Measurements from ENCODE around the gene PAX2. TPM values are rescaled to one million over a fixed set of nuclear protein-coding genes. Genes with fewer than 3 reads are reported as not detected.

PAX2 gene
- polyA plus RNA-seq, 2 donors: not detected

DNA sequence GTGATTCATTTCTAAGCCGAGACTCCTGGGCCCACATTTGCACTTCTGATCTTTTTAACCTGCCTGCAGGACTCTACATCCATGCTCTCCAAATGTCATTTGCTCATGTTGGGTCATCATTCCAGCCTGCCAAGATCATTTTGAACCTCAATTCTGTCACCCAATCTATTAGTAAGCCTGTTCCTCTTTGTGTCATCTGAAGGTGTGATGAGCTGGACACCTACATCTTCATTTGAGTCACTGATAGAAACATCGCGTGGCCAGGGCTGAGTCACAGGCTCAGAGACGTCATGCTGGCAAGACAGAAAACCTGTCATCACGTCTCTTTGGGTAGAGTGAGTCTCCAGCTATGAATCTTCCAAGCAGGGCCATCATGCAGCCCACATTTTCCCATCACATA, 102.1 kb downstream of the PAX2 start:
- no peak overlapping the region for H3K27ac ChIP-seq (ENCODE audit: low read depth in 2 of 2, low read length in 1 of 2)
- no peak overlapping the region for H3K4me3 ChIP-seq (ENCODE audit: low read depth in 1 of 2, low read length in 2 of 2)
- no peaks in the 10 kb centered on the region for H3K4me1 ChIP-seq (ENCODE audit: control insufficient read depth in 2 of 2, insufficient read depth in 2 of 2, low read length in 1 of 2)
- no peaks in the 10 kb centered on the region for H3K36me3 ChIP-seq (ENCODE audit: control insufficient read depth in 2 of 2, insufficient read depth in 2 of 2, low read length in 1 of 2)
- no peaks in the 10 kb centered on the region for H3K9me3 ChIP-seq (ENCODE audit: control insufficient read depth in 2 of 2, insufficient read depth in 1 of 2, low read depth in 1 of 2, low read length in 1 of 2)
- H3K27me3 ChIP-seq (ENCODE audit: control insufficient read depth in 1 of 2, insufficient read depth in 2 of 2, low read length in 2 of 2): peaks cover 0 to 2% of the 10 kb centered on the region in 2 donors
- WGBS, 2 donors: 44 to 48% methylated on average over 5 of the region's 5 CpGs

DNA sequence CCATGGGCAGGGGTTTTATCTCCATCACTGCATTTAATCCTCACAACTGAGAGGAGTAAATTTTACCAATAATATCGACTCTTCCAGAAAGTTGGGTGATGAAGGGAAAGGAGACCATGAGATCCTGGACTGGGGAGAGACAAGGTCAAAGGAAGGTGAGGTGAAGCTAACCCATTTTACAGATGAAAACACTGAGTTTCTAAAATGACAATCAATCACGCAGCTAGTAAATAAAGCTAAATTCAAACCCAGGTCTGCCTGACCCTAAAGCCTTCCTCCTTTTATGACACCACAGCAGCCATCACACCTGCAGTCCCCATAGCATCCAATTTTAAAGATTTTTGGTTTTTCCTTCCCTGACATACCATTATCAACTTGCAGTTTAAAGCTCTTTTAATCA, 103.4 kb downstream of the PAX2 start:
- Histone ChIP-seq H3K27ac (ENCODE audit: low read depth in 2 of 2, low read length in 1 of 2) (no peak overlapping the region), H3K4me1 (ENCODE audit: control insufficient read depth in 2 of 2, insufficient read depth in 2 of 2, low read length in 1 of 2) (no peaks in the 10 kb centered on the region), H3K9me3 (ENCODE audit: control insufficient read depth in 2 of 2, insufficient read depth in 1 of 2, low read depth in 1 of 2, low read length in 1 of 2) (no peaks in the 10 kb centered on the region), H3K36me3 (ENCODE audit: control insufficient read depth in 2 of 2, insufficient read depth in 2 of 2, low read length in 1 of 2) (no peaks in the 10 kb centered on the region), H3K27me3 (ENCODE audit: control insufficient read depth in 1 of 2, insufficient read depth in 2 of 2, low read length in 2 of 2) (peaks cover 0 to 2% of the 10 kb centered on the region in 2 donors), H3K4me3 (ENCODE audit: low read depth in 1 of 2, low read length in 2 of 2) (no peak overlapping the region)
- 83 to 87% methylated on average over 2 of the region's 2 CpGs for WGBS, 2 donors

DNA sequence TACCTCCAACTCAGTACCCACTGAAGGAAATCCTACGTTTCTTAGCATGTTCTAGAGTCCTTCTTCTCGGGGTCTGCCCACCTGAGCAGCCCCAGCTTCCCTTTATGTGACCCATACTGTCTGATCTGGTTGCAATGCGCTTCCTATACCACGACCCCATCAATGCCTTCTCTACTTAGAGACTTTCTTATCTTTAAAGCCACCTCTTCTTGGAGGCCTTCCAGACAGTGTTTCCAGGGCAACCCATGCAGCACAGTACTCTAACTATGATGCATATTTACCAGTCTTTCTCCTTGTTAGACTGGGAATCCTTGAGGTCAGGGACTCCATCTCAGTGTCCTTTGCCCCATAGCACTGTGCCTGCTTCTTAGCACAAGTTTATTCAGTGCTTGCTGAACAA, 112.9 kb downstream of the PAX2 start:
- peaks cover 0 to 3% of the 10 kb centered on the region in 2 donors for H3K9me3 ChIP-seq (ENCODE audit: control insufficient read depth in 2 of 2, insufficient read depth in 1 of 2, low read depth in 1 of 2, low read length in 1 of 2)
- H3K4me1 ChIP-seq (ENCODE audit: control insufficient read depth in 2 of 2, insufficient read depth in 2 of 2, low read length in 1 of 2): no peaks in the 10 kb centered on the region
- no peaks in the 10 kb centered on the region for H3K27me3 ChIP-seq (ENCODE audit: control insufficient read depth in 1 of 2, insufficient read depth in 2 of 2, low read length in 2 of 2)
- no peaks in the 10 kb centered on the region for H3K36me3 ChIP-seq (ENCODE audit: control insufficient read depth in 2 of 2, insufficient read depth in 2 of 2, low read length in 1 of 2)
- WGBS, 2 donors: 53 to 66% methylated on average over 4 of the region's 4 CpGs
- no peak overlapping the region for H3K4me3 ChIP-seq (ENCODE audit: low read depth in 1 of 2, low read length in 2 of 2)
- H3K27ac ChIP-seq (ENCODE audit: low read depth in 2 of 2, low read length in 1 of 2): no peak overlapping the region

DNA sequence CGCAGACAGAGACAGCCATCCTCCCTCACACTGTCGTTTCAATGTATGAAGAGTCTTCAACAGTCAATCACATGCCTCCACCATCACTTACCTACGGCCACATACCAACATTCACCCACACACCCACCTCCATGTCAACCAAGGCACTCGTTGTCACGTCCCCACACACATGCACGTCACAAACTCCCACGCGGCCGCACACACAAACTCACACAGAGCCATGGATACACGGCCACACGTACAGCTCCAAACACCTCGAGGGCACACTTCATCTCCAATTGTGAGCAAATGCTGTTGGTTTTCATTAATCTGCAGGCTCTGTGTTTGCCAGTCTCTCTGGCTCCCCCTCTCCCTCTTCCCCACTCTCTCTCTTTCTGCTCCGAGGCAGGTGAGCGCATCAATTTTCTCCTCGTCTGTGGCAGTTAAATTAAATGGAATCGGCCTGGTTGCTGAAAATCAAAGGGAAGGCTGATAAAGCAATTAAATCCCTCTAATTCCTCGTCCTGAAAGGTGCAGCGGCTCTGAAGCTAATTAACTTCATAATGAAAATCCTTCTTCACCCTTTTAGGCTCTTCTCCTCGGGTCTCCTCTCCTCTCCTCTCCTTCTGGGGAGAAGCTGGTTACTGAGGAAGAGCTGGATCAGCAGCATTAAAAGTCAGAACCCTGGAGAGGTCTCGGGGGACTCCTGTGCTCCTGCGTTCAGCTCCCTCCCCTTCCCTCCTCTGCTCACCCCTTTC, 113.5 kb downstream of the PAX2 start:
- WGBS, 2 donors: 57 to 59% methylated on average over 21 of the region's 21 CpGs
- Histone ChIP-seq H3K9me3 (ENCODE audit: control insufficient read depth in 2 of 2, insufficient read depth in 1 of 2, low read depth in 1 of 2, low read length in 1 of 2) (peaks cover 0 to 3% of the 10 kb centered on the region in 2 donors), H3K27ac (ENCODE audit: low read depth in 2 of 2, low read length in 1 of 2) (no peak overlapping the region), H3K4me3 (ENCODE audit: low read depth in 1 of 2, low read length in 2 of 2) (no peak overlapping the region), H3K36me3 (ENCODE audit: control insufficient read depth in 2 of 2, insufficient read depth in 2 of 2, low read length in 1 of 2) (no peaks in the 10 kb centered on the region), H3K4me1 (ENCODE audit: control insufficient read depth in 2 of 2, insufficient read depth in 2 of 2, low read length in 1 of 2) (no peaks in the 10 kb centered on the region), H3K27me3 (ENCODE audit: control insufficient read depth in 1 of 2, insufficient read depth in 2 of 2, low read length in 2 of 2) (no peaks in the 10 kb centered on the region)

DNA sequence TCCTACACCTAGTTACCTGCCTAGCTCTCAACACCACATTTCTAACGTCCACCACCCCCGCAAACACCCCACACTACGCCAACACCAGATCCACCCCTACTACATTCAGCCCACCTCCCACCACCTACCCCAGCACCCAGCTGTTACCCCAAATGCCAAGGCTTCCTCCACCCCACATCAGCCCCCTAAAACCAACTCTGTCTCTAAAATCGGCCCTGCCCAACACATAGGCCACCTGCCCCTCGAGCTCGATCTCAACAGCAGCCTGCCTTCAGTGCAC, 114.0 kb downstream of the PAX2 start:
- Histone ChIP-seq H3K4me3 (ENCODE audit: low read depth in 1 of 2, low read length in 2 of 2) (no peak overlapping the region), H3K36me3 (ENCODE audit: control insufficient read depth in 2 of 2, insufficient read depth in 2 of 2, low read length in 1 of 2) (no peaks in the 10 kb centered on the region), H3K4me1 (ENCODE audit: control insufficient read depth in 2 of 2, insufficient read depth in 2 of 2, low read length in 1 of 2) (no peaks in the 10 kb centered on the region), H3K27me3 (ENCODE audit: control insufficient read depth in 1 of 2, insufficient read depth in 2 of 2, low read length in 2 of 2) (no peaks in the 10 kb centered on the region), H3K9me3 (ENCODE audit: control insufficient read depth in 2 of 2, insufficient read depth in 1 of 2, low read depth in 1 of 2, low read length in 1 of 2) (peaks cover 0 to 3% of the 10 kb centered on the region in 2 donors), H3K27ac (ENCODE audit: low read depth in 2 of 2, low read length in 1 of 2) (no peak overlapping the region)
- WGBS, 2 donors: 65 to 75% methylated on average over 6 of the region's 6 CpGs

DNA sequence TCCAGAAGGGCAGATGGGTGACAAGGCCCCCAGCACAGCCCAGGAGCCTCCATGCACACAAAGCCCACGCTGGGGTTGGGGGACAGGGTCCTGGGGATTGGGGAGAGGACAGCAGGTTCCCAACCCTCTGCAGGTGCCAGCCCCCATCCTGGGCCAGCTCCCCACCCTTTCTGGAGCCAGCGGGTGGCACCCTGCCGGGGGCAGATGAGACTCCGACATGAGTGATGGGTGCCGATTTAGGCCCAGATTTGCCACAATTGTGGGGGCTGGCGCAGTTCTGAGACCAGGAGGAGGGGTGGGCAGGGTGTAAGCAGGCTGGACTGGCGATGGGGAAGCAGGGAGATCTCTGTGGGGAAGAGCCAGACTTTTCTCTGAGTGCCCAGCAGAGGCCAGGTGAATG, 118.1 kb downstream of the PAX2 start:
- no peaks in the 10 kb centered on the region for H3K4me1 ChIP-seq (ENCODE audit: control insufficient read depth in 2 of 2, insufficient read depth in 2 of 2, low read length in 1 of 2)
- H3K36me3 ChIP-seq (ENCODE audit: control insufficient read depth in 2 of 2, insufficient read depth in 2 of 2, low read length in 1 of 2): no peaks in the 10 kb centered on the region
- no peak overlapping the region for H3K27ac ChIP-seq (ENCODE audit: low read depth in 2 of 2, low read length in 1 of 2)
- no peak overlapping the region for H3K4me3 ChIP-seq (ENCODE audit: low read depth in 1 of 2, low read length in 2 of 2)
- H3K27me3 ChIP-seq (ENCODE audit: control insufficient read depth in 1 of 2, insufficient read depth in 2 of 2, low read length in 2 of 2): no peaks in the 10 kb centered on the region
- no peaks in the 10 kb centered on the region for H3K9me3 ChIP-seq (ENCODE audit: control insufficient read depth in 2 of 2, insufficient read depth in 1 of 2, low read depth in 1 of 2, low read length in 1 of 2)
- 79 to 88% methylated on average over 7 of the region's 7 CpGs for WGBS, 2 donors

DNA sequence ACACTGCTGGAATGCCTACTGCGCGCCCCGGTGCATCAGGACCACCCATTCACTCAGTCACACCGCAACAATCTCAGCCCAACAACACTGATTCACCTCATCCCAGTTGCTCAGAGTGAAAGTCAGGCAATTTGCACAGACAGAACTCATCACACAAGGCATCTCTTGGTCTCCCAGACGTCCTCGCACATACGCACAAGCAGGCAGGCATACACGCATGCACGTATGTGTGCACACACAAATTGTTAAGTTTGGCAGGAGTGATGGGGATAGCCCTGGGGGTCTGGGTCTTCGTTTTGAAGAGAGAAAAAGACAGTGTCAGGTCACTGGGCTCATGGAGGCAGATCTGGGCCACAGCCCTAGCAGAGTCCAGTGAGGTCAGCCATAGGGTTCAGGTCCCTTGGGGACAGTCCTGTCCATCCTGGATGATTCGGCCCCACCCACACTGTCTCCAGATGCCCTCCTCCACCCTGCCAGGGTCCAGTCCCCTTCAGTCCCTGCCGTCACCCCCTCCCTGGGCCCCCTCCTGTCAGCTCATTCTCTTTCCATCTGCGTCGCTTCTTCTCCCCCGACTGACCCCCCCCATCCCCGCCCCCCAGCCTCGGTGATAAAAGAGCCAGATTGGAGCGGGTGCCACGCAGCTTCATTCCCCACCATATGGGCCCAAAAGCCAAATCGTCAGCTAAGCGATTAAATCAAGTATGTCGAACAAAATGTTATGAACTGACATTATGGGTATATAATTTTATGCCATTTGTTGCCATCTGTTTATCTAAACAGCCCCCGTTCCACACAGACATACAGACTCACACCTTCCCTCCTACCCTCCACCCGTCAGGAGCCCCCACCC, 118.9 kb downstream of the PAX2 start:
- H3K4me3 ChIP-seq (ENCODE audit: low read depth in 1 of 2, low read length in 2 of 2): no peak overlapping the region
- 81 to 83% methylated on average over 24 of the region's 24 CpGs for WGBS, 2 donors

DNA sequence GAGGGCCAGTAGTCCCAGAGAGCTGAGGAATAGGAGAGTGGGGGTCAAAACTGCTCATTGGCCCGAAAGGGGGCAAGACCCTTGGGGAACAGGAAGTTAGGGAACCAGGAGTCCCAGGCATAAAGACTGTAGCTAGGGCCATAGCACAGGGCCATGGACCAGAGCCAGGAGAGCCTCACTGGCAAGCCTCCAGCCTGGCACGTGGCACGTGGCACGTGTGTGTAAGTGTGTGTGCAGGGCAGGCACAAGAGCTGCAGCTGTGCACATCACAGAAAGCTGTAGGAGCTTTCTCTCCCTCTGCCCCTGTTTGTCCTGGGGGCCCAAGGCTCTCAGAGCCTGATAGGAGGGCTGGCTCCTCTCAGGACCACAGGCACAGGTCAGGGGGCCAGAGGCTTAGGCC, 119.6 kb downstream of the PAX2 start:
- no peaks in the 10 kb centered on the region for H3K27me3 ChIP-seq (ENCODE audit: control insufficient read depth in 1 of 2, insufficient read depth in 2 of 2, low read length in 2 of 2)
- 39 to 49% methylated on average over 4 of the region's 4 CpGs for WGBS, 2 donors

More for the DNA sequence above, 118.9 kb downstream of the PAX2 start:
- Histone ChIP-seq H3K27ac (ENCODE audit: low read depth in 2 of 2, low read length in 1 of 2) (no peak overlapping the region), H3K4me1 (ENCODE audit: control insufficient read depth in 2 of 2, insufficient read depth in 2 of 2, low read length in 1 of 2) (no peaks in the 10 kb centered on the region), H3K27me3 (ENCODE audit: control insufficient read depth in 1 of 2, insufficient read depth in 2 of 2, low read length in 2 of 2) (no peaks in the 10 kb centered on the region), H3K36me3 (ENCODE audit: control insufficient read depth in 2 of 2, insufficient read depth in 2 of 2, low read length in 1 of 2) (no peaks in the 10 kb centered on the region), H3K9me3 (ENCODE audit: control insufficient read depth in 2 of 2, insufficient read depth in 1 of 2, low read depth in 1 of 2, low read length in 1 of 2) (no peaks in the 10 kb centered on the region)

DNA sequence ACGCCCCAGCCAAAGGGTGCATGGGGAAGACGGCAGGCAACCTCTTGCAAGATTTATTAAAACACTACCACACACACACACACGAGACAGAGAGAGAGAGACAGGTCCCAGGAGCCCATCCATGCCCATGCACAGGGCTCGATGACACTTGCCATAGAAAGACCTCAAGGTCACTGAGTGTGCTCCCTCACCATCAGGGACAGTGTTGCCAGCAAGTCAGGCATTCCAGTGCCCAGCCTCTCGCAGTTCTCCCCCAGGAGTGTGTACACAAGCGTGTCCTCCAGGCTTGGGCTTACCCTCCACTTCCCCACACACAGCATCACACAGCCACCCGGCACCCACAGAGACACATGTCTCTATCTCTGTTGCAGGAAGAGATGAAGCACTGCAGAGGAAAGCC, 120.6 kb downstream of the PAX2 start:
- Histone ChIP-seq H3K36me3 (ENCODE audit: control insufficient read depth in 2 of 2, insufficient read depth in 2 of 2, low read length in 1 of 2) (no peaks in the 10 kb centered on the region), H3K9me3 (ENCODE audit: control insufficient read depth in 2 of 2, insufficient read depth in 1 of 2, low read depth in 1 of 2, low read length in 1 of 2) (no peaks in the 10 kb centered on the region), H3K27ac (ENCODE audit: low read depth in 2 of 2, low read length in 1 of 2) (no peak overlapping the region), H3K4me1 (ENCODE audit: control insufficient read depth in 2 of 2, insufficient read depth in 2 of 2, low read length in 1 of 2) (no peaks in the 10 kb centered on the region), H3K4me3 (ENCODE audit: low read depth in 1 of 2, low read length in 2 of 2) (no peak overlapping the region), H3K27me3 (ENCODE audit: control insufficient read depth in 1 of 2, insufficient read depth in 2 of 2, low read length in 2 of 2) (no peaks in the 10 kb centered on the region)
- 62 to 70% methylated on average over 7 of the region's 7 CpGs for WGBS, 2 donors

More for the DNA sequence above, 119.6 kb downstream of the PAX2 start:
- Histone ChIP-seq H3K27ac (ENCODE audit: low read depth in 2 of 2, low read length in 1 of 2) (no peak overlapping the region), H3K4me3 (ENCODE audit: low read depth in 1 of 2, low read length in 2 of 2) (no peak overlapping the region), H3K9me3 (ENCODE audit: control insufficient read depth in 2 of 2, insufficient read depth in 1 of 2, low read depth in 1 of 2, low read length in 1 of 2) (no peaks in the 10 kb centered on the region), H3K4me1 (ENCODE audit: control insufficient read depth in 2 of 2, insufficient read depth in 2 of 2, low read length in 1 of 2) (no peaks in the 10 kb centered on the region), H3K36me3 (ENCODE audit: control insufficient read depth in 2 of 2, insufficient read depth in 2 of 2, low read length in 1 of 2) (no peaks in the 10 kb centered on the region)
